IMR-90 (cell line): ENCODE results near the gene LRPAP1. TPM values are rescaled to one million over a fixed set of nuclear protein-coding genes. Genes with fewer than 3 reads are reported as not detected.

Experiments used
- ATAC-seq: fragments of 200-7000 bp; cut with Tn5 transposase; 2 replicates; pipeline ENCODE4 v1.9.1; 2020; ENCODE audit warnings: low read depth, mild to moderate bottlenecking, moderate library complexity
- BruUV-seq: library from RNA; stranded (reverse); fragments of 400-500 nt; replicated peaks from 2 replicates; lab custom pipeline; 2021; lab: Mats Ljungman, UMichigan
- CTCF ChIA-PET: fragments of 300-600 bp; formaldehyde crosslinking; extraction: SDS; loops from one replicate; lab custom pipeline; 2021; ENCODE audit warnings: antibody characterized with exemption; lab: Yijun Ruan, JAX
- POLR2A ChIA-PET: fragments of 300-600 bp; sonication (Branson Sonifier 250); formaldehyde crosslinking; loops from one replicate; lab custom pipeline; 2022; ENCODE audit warnings: antibody characterized with exemption; ENCODE audit not compliant: unreplicated experiment; lab: Charles Lee
- DNase-seq: peaks from one replicate; pipeline ENCODE4 v3.0.0; 2013
- H2AFZ ChIP-seq: replicated peaks from 2 replicates; pipeline ENCODE3; 2013; ENCODE audit warnings: low read length, mild to moderate bottlenecking; ENCODE audit not compliant: poor library complexity
- H2AK5ac ChIP-seq: 2 replicates; pipeline ENCODE4 v1.6.1; 2013; ENCODE audit warnings: low read depth, low read length, inconsistent platforms
- H2AK9ac ChIP-seq: replicated peaks from 2 replicates; pipeline ENCODE3; 2013; ENCODE audit warnings: mild to moderate bottlenecking, low read depth, low read length, moderate library complexity; ENCODE audit not compliant: poor library complexity
- H2BK120ac ChIP-seq: 2 replicates; pipeline ENCODE4 v1.6.1; 2013; ENCODE audit warnings: low read depth, low read length, inconsistent platforms
- H2BK15ac ChIP-seq: 3 replicates; pipeline ENCODE4 v1.6.1; 2013; ENCODE audit warnings: low read depth, low read length, inconsistent platforms
- H2BK20ac ChIP-seq: 2 replicates; pipeline ENCODE4 v1.6.1; 2013; ENCODE audit warnings: low read depth, mild to moderate bottlenecking, inconsistent platforms, low read length, moderate library complexity
- H2BK5ac ChIP-seq: 2 replicates; pipeline ENCODE4 v1.6.1; 2013; ENCODE audit warnings: mild to moderate bottlenecking, low read depth, low read length, inconsistent platforms; ENCODE audit not compliant: poor library complexity, severe bottlenecking
- H3K14ac ChIP-seq: replicated peaks from 2 replicates; pipeline ENCODE4 v1.6.1; 2013; ENCODE audit warnings: low read depth, low read length, inconsistent platforms
- H3K18ac ChIP-seq: 2 replicates; pipeline ENCODE4 v1.6.1; 2013; ENCODE audit warnings: low read depth, low read length, control low read depth
- H3K23ac ChIP-seq: 2 replicates; pipeline ENCODE4 v1.6.1; 2013; ENCODE audit warnings: low read depth, low read length, inconsistent platforms
- H3K27ac ChIP-seq: 2 replicates; pipeline ENCODE4 v1.5.1; 2013; ENCODE audit warnings: mild to moderate bottlenecking, control low read depth, low read length; ENCODE audit not compliant: insufficient read depth
- H3K27me3 ChIP-seq: 2 replicates; pipeline ENCODE4 v1.6.1; 2013; ENCODE audit warnings: low read length; ENCODE audit not compliant: control insufficient read depth, insufficient read depth
- H3K36me3 ChIP-seq: 2 replicates; pipeline ENCODE4 v1.6.1; 2013; ENCODE audit warnings: low read length, mixed read lengths; ENCODE audit not compliant: control insufficient read depth, insufficient read depth
- H3K4ac ChIP-seq: 2 replicates; pipeline ENCODE4 v1.6.1; 2013; ENCODE audit warnings: low read depth, low read length, inconsistent platforms
- H3K4me1 ChIP-seq: 2 replicates; pipeline ENCODE4 v1.6.1; 2013; ENCODE audit warnings: low read length, mixed read lengths; ENCODE audit not compliant: control insufficient read depth, insufficient read depth
- H3K4me2 ChIP-seq: 2 replicates; pipeline ENCODE4 v1.6.1; 2013; ENCODE audit warnings: low read depth, mild to moderate bottlenecking, control low read depth, low read length, moderate library complexity
- H3K4me3 ChIP-seq: 2 replicates; pipeline ENCODE4 v1.5.1; 2013; ENCODE audit warnings: low read depth, mild to moderate bottlenecking, control low read depth, low read length, moderate library complexity; ENCODE audit not compliant: insufficient read depth
- H3K56ac ChIP-seq: 2 replicates; pipeline ENCODE4 v1.6.1; 2013; ENCODE audit warnings: low read length, inconsistent platforms; ENCODE audit not compliant: insufficient read depth; ENCODE audit errors: extremely low read depth
- H3K79me1 ChIP-seq, 2 experiments: 2 replicates each; pipeline ENCODE4 v1.6.1; 2013; ENCODE audit warnings: low read length in 2 of 2, inconsistent platforms in 1 of 2, low read depth in 1 of 2
- H3K9ac ChIP-seq: 2 replicates; pipeline ENCODE4 v1.6.1; 2013; ENCODE audit warnings: low read depth, low read length, control low read depth
- H3K9me1 ChIP-seq: 2 replicates; pipeline ENCODE4 v1.6.1; 2013; ENCODE audit warnings: low read length, inconsistent platforms; ENCODE audit not compliant: insufficient read depth
- H3K9me3 ChIP-seq: 2 replicates; pipeline ENCODE4 v1.6.1; 2013; ENCODE audit warnings: low read length; ENCODE audit not compliant: control insufficient read depth, insufficient read depth
- H4K20me1 ChIP-seq: 2 replicates; pipeline ENCODE4 v1.6.1; 2013; ENCODE audit warnings: low read length, inconsistent platforms; ENCODE audit not compliant: insufficient read depth
- H4K5ac ChIP-seq: 2 replicates; pipeline ENCODE4 v1.6.1; 2013; ENCODE audit warnings: mild to moderate bottlenecking, low read depth, low read length, control low read depth
- H4K8ac ChIP-seq, 2 experiments: 2 replicates each; pipeline ENCODE4 v1.6.1; 2013; ENCODE audit warnings: low read depth in 2 of 2, low read length in 2 of 2, control low read depth in 1 of 2, inconsistent platforms in 1 of 2
- H4K91ac ChIP-seq: 2 replicates; pipeline ENCODE4 v1.6.1; 2013; ENCODE audit warnings: low read depth, low read length, inconsistent platforms; ENCODE audit not compliant: insufficient read depth
- BHLHE40 ChIP-seq: fragments of 150-350 bp; IDR thresholded peaks from 2 replicates; pipeline ENCODE4 v1.6.1; 2016; ENCODE audit warnings: mild to moderate bottlenecking, low read depth, low read length
- CEBPB ChIP-seq: IDR thresholded peaks from 2 replicates; pipeline ENCODE4 v1.6.1; 2012; ENCODE audit warnings: low read depth, low read length, improper control_type of control experiment
- CHD1 ChIP-seq: IDR thresholded peaks from 2 replicates; pipeline ENCODE4 v1.6.1; 2012; ENCODE audit warnings: low read depth, low read length, improper control_type of control experiment
- ELK1 ChIP-seq: fragments of 150-350 bp; IDR thresholded peaks from 2 replicates; pipeline ENCODE4 v1.6.1; 2016; ENCODE audit warnings: low read depth, mild to moderate bottlenecking, low read length, moderate library complexity, borderline replicate concordance
- FOS ChIP-seq: fragments of 150-350 bp; IDR thresholded peaks from 2 replicates; pipeline ENCODE4 v1.6.1; 2016; ENCODE audit warnings: low read depth, low read length
- MAFK ChIP-seq: IDR thresholded peaks from 2 replicates; pipeline ENCODE4 v1.6.1; 2012; ENCODE audit warnings: low read depth, low read length, improper control_type of control experiment
- MAZ ChIP-seq: IDR thresholded peaks from 2 replicates; pipeline ENCODE4 v1.6.1; 2012; ENCODE audit warnings: low read depth, mild to moderate bottlenecking, low read length, improper control_type of control experiment, moderate library complexity, borderline replicate concordance
- MXI1 ChIP-seq: IDR thresholded peaks from 2 replicates; pipeline ENCODE4 v1.6.1; 2012; ENCODE audit warnings: low read depth, mild to moderate bottlenecking, low read length, moderate library complexity, borderline replicate concordance
- NFE2L2 ChIP-seq: fragments of 150-350 bp; IDR thresholded peaks from 2 replicates; pipeline ENCODE4 v1.6.1; 2016; ENCODE audit warnings: low read depth, mild to moderate bottlenecking, low read length
- POLR2A ChIP-seq: IDR thresholded peaks from 2 replicates; pipeline ENCODE4 v1.6.1; 2012; ENCODE audit warnings: mild to moderate bottlenecking, low read depth, low read length
- RAD21 ChIP-seq: IDR thresholded peaks from 2 replicates; pipeline ENCODE4 v1.6.1; 2012; ENCODE audit warnings: low read length, improper control_type of control experiment
- RCOR1 ChIP-seq: IDR thresholded peaks from 2 replicates; pipeline ENCODE4 v1.6.1; 2012; ENCODE audit warnings: mild to moderate bottlenecking, low read length, improper control_type of control experiment; ENCODE audit not compliant: insufficient replicate concordance
- RFX5 ChIP-seq: IDR thresholded peaks from 2 replicates; pipeline ENCODE4 v1.8.0; 2012; ENCODE audit warnings: low read depth, mild to moderate bottlenecking, low read length, moderate library complexity
- SMC3 ChIP-seq: fragments of 150-350 bp; IDR thresholded peaks from 2 replicates; pipeline ENCODE4 v1.6.1; 2016; ENCODE audit warnings: low read depth, mild to moderate bottlenecking, antibody characterized with exemption, low read length, moderate library complexity
- USF2 ChIP-seq: fragments of 150-350 bp; IDR thresholded peaks from 2 replicates; pipeline ENCODE4 v1.6.1; 2017; ENCODE audit warnings: mild to moderate bottlenecking, antibody characterized with exemption, low read length, low read depth
- WGBS, 2 experiments: methylation state at CpG; one replicate each; pipeline versions ENCODE4 v1.1.5 to v1.1.7; 2013; ENCODE audit warnings: missing lambda C conversion rate in 2 of 2; ENCODE audit not compliant: insufficient read length in 1 of 2; ENCODE audit errors: extremely low coverage in 2 of 2; 5-methylcytosine and 5-hydroxymethylcytosine counted together
- dilution Hi-C: fragments of 300-500 bp; cut with HindIII; formaldehyde crosslinking; loops from one replicate; pipeline ENCODE4 v1.14.3; 2018; ENCODE audit warnings: low sequenced_read_pairs; ENCODE audit not compliant: unreplicated experiment
- in situ Hi-C: fragments of 300-500 bp; cut with MboI; formaldehyde crosslinking; loops from 3 replicates; pipeline ENCODE4 v1.14.3; 2019; ENCODE audit warnings: low sequenced_read_pairs, inconsistent platforms, mixed read lengths
- intact Hi-C: fragments of 100-400 bp; cut with micrococcal nuclease; formaldehyde crosslinking; loops from 2 replicates; pipeline ENCODE4 v1.10.0; 2022
- polyA plus RNA-seq, 3 experiments: library from polyadenylated mRNA; depleted of rRNA; stranded (reverse); fragments of >200 nt; gene quantifications; 2 replicates each; pipeline ENCODE4 v1.2.3, GENCODE V29; 2012; ENCODE audit warnings: low replicate concordance in 1 of 3
- total RNA-seq: library from RNA; depleted of rRNA; stranded (reverse); fragments of >200 nt; gene quantifications from 2 replicates; pipeline ENCODE4 v1.2.3, GENCODE V29; 2012
- TF ChIP-seq, protein P1 (sequence below): conservative IDR thresholded peaks from 2 replicates; pipeline ENCODE4 v1.5.1; 2012; ENCODE audit warnings: mild to moderate bottlenecking, low read depth, low read length, improper control_type of control experiment

The LRPAP1 gene
- total and polyA plus RNA-seq, 2 of the 4 experiments (the other 2 are of a cell fraction): 135 to 175 TPM

DNA sequence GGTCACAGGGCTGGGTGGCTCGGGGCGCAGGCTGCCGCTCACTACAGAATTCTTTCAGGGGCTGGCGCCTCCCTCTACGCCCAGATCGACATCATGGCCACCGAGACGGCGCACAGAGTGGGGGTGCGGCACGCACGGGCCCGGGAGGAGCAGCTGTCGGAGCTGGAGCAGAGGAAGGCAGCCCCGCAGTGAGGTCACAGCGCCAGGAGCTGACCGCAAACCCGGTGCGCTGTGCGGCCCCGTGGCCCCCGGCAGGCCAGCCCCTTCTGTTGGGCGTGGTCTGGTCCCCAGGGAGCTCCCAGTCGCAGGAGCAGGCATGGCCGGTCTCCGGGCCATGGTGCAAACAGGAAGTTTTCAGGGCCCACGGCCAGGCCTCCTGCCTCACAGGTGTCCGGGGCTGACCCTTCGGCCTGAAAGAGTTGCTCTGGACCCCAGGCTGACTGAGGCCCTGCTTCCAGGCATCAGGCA, 31.6 kb downstream of the LRPAP1 start:
- DNase-seq (no peak), ATAC-seq (no peak)
- Histone ChIP-seq H4K91ac (no peak overlapping the region), H3K27ac (no peak overlapping the region), H3K18ac (no peak overlapping the region), H2AK5ac (no peak overlapping the region), H3K4ac (no peak overlapping the region), H3K9me1 (no peaks in the 10 kb centered on the region), H3K36me3 (peaks cover 11% of the 10 kb centered on the region), H2AFZ (no peak overlapping the region), H2BK5ac (no peak overlapping the region), H3K14ac (no peak overlapping the region), H4K20me1 (peaks cover 29% of the 10 kb centered on the region), H3K79me1 (peaks cover 3 to 15% of the 10 kb centered on the region in 2 experiments; a peak in 2 of 4 replicates), H3K4me3 (no peak overlapping the region), H3K4me2 (no peak overlapping the region), H2AK9ac (no peak overlapping the region), H3K27me3 (no peaks in the 10 kb centered on the region), H2BK120ac (no peak overlapping the region), H3K56ac (no peak overlapping the region), H3K9ac (no peak overlapping the region), H3K23ac (no peak overlapping the region), H4K8ac (no peak overlapping the region), H2BK20ac (no peak overlapping the region), H4K5ac (no peak overlapping the region), H3K4me1 (no peaks in the 10 kb centered on the region), H2BK15ac (no peak overlapping the region), H3K9me3 (no peaks in the 10 kb centered on the region)
- CTCF ChIA-PET: no interaction called here
- dilution Hi-C loops (no loop called here), intact Hi-C loops (no loop called here), in situ Hi-C loops (no loop called here)
- 97% methylated on average over 16 of the region's 29 CpGs; no CpG with 5 or more reads in 1 of the 2 experiments for WGBS, 2 experiments
- POLR2A ChIA-PET: no interaction called here
- TF ChIP-seq FOS: no peak
- TF ChIP-seq RAD21: no peak
- no peak for TF ChIP-seq POLR2A
- TF ChIP-seq NFE2L2: no peak
- TF ChIP-seq RFX5: no peak
- no peak for TF ChIP-seq CEBPB
- no peak for TF ChIP-seq ELK1
- TF ChIP-seq, protein P1, sequence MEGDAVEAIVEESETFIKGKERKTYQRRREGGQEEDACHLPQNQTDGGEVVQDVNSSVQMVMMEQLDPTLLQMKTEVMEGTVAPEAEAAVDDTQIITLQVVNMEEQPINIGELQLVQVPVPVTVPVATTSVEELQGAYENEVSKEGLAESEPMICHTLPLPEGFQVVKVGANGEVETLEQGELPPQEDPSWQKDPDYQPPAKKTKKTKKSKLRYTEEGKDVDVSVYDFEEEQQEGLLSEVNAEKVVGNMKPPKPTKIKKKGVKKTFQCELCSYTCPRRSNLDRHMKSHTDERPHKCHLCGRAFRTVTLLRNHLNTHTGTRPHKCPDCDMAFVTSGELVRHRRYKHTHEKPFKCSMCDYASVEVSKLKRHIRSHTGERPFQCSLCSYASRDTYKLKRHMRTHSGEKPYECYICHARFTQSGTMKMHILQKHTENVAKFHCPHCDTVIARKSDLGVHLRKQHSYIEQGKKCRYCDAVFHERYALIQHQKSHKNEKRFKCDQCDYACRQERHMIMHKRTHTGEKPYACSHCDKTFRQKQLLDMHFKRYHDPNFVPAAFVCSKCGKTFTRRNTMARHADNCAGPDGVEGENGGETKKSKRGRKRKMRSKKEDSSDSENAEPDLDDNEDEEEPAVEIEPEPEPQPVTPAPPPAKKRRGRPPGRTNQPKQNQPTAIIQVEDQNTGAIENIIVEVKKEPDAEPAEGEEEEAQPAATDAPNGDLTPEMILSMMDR: no peak
- TF ChIP-seq MAFK: no peak
- TF ChIP-seq MXI1: no peak
- no peak for TF ChIP-seq RCOR1
- TF ChIP-seq CHD1: no peak
- no peak for TF ChIP-seq MAZ
- no peak for TF ChIP-seq BHLHE40
- TF ChIP-seq SMC3: no peak
- TF ChIP-seq USF2: no peak
- no TSS peak for BruUV-seq
